ENCODE results near the gene ARAP1.

ARAP1 gene

DNA sequence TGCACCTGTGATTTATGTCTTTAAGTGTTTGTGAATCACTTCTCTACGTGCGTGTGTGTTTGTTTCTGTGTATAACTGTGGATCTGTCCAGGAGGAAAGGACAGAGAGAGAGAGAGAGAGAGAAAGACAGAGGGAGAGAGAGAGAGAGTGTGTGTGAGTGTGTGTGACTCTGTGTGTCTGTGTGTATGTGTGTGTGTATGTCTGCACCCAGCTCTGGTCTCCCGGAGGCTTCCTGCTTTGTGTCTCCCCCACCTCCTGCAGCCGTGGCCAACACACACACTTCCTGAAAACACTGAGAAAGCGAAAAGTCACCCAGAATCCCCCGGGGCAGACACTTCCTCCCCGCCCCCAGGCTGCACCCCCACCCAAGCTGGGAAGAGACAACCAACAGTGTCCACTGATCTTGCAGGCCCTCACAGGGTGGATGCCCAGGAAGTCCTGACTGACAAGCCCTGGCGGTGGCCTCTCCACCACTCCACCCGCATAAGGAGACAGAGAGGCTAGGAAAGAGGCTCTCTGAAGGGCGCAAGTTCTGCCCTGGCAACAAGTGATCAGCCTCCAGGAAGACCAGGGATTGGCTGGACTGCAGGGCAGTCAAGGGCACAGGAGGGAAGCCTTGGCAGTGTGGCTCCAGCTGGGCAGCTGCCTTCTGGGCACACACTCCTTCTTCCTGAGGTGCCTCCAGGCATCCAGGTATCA is 30.0 kb downstream of the ARAP1 start:
- DNase-seq, result peak; percentile 85 to 91

DNA sequence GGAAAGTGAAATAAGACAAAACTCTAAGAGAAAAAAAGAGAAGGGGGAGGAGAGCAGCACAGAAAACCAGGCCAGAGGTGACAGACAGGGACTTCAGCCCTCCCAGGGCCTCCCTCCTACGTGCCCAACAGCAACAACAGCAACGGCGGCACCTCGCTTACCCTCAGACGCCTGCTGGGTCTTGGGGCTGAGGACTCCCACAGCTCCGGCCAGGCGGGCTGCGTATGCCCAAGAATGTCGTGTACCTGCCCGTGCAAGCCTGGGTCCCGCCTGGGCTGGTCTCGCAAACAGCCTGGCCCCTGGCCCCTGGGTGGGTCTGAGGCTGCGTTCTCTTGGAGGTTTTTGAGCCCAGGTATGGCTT is 30.5 kb downstream of the ARAP1 start:
- DNase-seq, result peak in 1 of 2 experiments; percentile 23

GRCh38 chr11:72721276-72721675 is 30.9 kb downstream of the ARAP1 start:
- DNase-seq, result no peak

DNA sequence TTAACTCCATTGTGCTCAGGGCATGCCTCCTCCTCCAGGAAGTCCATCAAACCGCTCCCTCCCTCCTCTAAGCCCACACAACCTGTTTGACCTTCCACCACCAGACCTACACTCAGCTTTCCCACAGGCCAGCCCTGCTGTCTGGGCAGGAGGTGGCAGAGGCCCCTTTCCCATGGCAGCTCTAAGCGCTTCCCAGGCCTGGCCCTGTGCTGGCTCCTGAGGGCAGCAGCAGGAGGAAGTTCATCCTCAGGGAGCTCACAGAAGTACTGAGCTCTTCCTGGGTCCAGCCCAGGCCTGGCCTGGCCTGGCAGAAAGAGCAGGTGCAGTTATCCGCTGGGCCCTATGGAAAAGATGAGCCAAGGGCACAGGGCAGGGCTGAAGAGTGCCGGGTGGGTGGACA is 31.4 kb downstream of the ARAP1 start:
- no peak for DNase-seq

DNA sequence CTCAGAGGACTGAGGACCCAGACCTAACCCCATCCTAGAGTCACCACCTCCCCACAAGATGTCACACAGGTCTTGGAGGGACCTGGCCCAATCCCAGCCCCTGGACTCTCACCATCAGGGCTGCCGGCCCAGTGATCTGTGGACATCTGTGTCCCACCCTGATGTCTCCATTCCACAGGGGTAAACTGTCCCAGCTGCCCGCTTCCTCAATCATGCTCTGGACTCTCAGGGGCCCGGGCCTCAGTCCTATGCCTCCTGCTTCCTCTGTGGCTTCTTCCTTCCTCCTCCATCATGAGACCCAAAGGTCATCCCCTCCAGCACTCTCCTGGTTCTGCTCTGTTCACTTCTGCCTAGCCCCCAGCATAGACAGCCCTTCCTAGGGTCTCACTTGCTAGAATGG is 32.2 kb downstream of the ARAP1 start:
- DNase-seq, result no peak

DNA sequence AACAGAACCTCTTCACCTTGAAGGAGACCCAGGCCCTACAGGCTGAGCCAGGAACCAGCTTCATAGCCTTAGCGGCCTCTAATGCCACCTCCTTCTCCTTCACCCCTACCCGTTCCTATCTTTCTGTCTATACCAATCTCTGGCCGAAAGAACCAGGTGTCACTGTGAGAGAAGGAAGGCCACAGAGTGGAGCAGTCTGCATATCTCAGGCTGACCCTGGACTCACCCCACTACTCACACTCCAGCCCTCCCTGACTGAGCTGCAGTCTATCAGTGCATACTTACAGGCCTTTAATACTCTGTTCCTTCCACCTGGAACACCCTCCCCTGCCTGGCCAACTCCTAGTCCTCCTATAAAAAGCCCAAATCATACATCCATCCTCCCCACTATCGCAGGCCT is 32.7 kb downstream of the ARAP1 start:
- no peak for DNase-seq

GRCh38 chr11:72719144-72719543 is 33.1 kb downstream of the ARAP1 start:
- DNase-seq, result no peak

DNA sequence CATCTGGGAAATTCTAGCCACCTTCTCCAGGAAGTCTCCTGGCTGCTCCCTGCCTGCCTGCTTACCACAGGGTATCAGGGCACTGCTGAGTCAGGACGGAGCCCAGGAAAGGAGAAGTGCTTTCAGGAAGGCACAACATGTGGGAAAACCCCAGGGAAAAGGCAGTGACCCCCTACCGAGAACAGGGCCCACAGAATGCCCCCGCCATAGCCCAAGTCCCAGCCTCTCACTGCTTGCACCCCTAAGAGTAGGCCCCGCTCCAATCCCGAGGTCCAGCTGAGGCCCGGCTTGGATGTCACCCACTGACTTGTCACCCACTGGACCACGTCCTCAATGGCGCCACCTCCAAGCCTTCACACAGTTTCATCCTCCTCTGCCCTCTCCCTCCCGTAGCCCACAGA is 34.1 kb downstream of the ARAP1 start:
- no peak for DNase-seq

DNA sequence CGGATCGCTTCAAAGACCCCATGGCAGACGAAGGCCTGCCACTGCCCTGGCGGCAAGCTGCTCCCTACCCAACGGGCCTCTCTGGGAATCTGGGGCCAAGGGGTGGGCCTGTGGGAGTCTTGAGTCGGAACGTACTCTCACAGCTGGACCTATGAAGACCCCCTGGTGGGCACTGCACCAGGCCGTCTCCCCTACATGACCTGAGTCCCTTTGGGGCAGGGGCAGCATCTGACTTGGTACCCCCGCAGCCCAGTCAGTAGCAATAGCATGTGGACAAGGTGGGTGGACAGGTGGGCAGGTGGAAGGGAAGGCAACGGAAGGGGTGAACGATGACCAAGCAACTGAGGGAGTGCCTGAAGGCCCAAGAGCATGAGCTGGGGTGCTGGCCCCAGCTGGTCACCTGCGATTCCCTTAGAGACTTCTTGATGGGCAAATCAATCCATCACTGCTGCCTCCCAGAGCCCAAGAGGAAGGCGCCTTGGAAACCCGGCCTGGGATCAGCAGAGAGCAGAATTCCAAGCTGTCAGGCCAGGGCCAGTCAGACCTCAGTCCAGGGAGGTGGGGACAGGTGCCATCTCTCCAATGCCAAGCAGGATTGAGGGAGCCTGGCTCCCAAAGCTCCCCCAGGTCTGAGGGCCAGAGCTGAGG is 35.3 kb downstream of the ARAP1 start:
- no peak for DNase-seq

- DNase-seq, result peak in 1 of 2 experiments; percentile 17
These were observed 35.9 kb downstream of the ARAP1 start for GRCh38 chr11:72716290-72716689.

GRCh38 chr11:72712841-72713240 is 39.4 kb downstream of the ARAP1 start:
- DNase-seq, result no peak

GRCh38 chr11:72712168-72712751 is 39.9 kb downstream of the ARAP1 start:
- DNase-seq, result no peak

DNA sequence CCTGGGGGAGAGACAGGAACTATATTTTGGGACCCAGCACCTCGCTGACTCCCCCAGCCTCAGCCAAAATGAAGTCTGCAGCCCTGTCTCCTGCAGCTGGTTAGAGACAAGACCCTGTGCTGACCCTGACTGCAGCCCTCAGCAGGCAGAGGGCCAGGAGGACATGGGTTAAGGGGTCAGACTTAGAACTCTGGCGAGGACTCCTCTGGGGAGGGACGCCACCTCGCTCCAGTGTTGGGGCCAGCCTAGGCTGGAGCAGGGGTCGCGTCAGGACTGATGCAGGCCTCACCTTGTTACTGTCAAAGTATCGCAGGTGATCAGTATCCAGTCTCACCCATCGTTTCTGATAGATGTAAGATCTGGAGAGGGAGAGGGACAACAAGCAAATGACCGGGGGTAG is 41.1 kb downstream of the ARAP1 start:
- DNase-seq, result no peak

- no peak for DNase-seq
These were observed 41.9 kb downstream of the ARAP1 start for GRCh38 chr11:72710278-72710677.

DNA sequence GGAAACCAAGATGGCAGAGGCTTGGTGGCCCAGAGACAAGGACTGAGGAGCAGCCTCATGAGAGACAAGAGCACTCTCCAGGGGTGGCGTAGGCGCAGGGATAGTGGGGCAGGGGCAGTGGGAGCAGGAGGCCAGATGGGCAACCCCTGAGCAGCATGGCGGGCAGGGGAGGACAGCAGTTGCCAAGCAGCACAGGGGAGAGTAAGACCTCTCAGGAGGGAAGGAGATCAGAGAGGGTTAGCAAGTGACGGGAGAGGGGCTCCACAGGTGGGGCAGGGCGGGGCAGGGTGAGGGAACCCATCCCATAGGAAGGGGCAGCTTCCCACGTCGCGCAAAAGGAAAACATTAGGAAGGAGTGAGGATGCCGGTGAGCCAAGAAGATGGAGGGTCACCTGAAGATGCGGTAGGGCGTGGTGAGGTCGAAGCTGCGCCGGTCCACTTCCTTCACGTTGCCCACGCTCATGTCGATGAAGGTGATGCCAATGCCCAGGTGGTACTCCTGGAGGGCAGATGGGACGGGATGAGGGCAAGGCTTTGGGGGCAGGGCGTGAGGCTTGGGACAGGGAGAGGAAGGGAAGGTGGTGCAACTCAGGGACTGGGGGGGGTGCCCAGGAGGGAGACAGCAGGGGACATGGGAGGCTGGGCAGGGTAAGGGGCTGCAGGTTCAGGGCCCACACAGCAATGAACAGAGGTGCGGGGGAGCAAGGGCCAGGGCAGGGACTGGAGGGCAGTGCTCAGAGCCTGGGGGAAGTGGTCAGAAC is 42.5 kb downstream of the ARAP1 start:
- DNase-seq, result no peak

- no peak for DNase-seq
These were observed 45.2 kb downstream of the ARAP1 start for GRCh38 chr11:72707032-72707431.

DNA sequence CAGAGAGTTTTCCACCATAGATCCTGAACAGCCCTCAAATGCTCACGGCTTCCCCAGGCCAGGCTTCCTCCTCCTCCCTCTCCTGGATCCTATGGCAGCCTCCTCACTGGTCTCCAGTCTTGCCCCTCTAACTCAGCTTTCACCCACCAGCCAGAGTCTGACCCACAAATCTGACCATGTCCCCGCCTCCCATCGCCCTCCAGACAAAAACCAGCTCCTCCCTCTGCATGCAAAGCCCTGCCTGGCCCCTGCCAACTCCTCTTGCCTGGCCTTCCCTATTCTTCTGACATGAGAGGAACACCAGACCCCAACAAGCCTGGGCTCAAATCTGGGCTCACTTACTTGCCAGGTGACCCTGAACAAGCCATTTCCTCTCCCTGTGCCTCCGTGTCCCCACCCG is 45.6 kb downstream of the ARAP1 start:
- no peak for DNase-seq

DNA sequence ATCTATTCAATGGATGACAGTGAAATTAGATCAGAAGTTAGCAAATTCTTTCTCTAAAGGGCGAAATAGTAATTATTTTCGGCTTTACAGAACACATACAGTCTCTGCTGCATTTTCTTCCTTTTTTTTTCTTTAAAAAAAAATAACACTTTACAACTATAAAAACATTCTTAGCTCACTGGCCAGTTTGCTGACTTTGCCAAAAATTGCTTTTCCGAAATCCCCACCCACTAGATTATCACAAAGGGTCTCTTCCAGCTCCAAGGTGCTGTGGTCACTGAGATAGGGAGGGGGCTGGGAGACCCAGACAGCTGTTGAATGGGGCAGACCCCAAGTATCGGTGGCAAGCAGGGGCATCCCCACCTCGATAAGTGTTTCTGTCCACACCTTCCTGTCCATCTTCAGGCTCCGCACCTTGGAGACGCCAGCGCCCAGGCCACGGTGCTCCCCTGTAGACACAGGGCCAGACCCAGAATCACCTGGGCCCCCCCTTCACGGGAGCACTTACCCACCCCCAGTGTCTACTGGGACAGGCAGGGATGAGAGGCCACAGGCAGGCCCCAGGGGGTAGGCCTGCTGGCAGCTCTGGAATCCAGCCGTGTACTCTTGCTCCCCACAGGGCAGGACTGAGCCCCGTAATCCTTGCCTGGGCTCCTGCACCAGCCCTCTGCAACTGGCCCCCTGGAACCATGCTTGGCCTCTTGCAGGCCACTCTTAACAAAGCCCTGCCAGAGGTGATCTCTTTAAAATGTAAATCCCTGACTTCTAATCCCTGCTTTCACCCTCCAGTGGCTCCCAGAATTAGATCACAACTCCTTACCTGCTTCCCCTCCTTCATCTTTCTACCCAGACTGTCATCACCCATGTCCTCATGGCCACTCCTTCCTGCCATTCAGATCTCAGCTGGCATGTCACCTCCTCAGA is 46.5 kb downstream of the ARAP1 start:
- DNase-seq, result peak in 1 of 2 experiments; percentile 62

DNA sequence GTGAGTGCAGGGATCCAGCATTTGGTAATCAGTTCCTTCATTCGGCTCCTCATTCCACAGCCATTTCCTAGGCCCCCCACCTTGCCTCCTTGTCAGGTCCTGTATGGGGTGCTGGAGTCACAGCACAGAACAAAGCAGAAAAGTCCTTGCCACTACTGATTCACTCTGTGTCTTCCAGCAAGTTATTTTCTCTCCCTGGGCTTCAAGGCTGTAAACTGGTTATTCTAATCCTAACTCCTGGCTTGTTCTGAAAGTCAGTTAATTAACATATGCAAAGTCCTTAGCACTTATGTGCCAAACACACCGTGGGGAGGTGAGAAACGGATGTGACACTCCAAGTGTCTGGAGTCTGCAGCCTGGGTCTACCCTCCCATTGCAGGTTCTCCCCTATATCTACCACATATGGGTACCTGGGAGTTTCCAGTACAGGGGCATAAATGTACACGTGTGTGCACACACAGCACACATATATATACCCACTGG is 47.4 kb downstream of the ARAP1 start:
- no peak for DNase-seq

- DNase-seq, result no peak
These were observed 48.0 kb downstream of the ARAP1 start for GRCh38 chr11:72704028-72704782.

DNA sequence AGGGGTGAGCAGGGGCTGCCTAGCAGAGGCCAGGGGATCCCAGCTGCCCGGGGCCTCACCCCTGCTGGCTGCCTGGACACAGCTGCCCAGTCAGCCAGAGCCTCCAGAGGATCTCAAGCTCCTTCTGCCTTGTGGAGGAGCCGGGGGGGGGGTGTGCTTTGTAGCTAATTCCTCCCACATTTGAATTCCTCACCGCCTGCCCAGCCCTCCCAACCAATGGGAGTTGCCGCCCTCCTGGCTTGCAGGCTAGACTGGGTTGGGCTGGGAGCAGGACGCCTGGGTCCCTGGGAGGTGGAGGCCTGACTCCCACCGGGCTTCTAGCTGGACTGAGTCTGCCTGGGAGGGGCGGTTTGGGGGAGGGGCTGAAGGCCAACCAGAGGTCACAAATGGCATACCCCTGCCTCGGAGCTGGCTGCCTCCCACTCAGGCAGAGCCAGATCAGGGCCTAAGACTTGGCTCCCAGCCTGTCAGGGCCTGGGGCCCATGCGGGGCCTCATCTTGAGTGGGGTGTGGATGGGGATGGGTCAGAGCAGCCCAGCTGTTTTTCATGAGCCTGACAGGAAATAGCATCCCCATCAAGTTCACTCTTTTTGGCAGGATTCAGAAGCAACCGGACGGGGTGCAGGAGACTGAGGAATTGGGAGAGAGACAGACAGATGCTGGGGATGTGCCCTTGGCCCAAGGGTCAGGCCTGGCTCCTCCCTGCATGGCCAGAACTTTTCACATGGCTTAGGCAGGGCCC is 48.8 kb downstream of the ARAP1 start:
- no peak for DNase-seq
